HepG2 (cell line): Measurements from ENCODE around the gene SMIM21.

Experiments
- CHD4 ChIP-seq: fragments of 200-600 bp; sonication (generic); IDR thresholded peaks from 2 replicates; pipeline ENCODE4 v1.7.0; 2017; ENCODE audit warnings: mild to moderate bottlenecking, low read length, borderline replicate concordance
- CREB1 ChIP-seq, 2 experiments: fragments of 450-650 bp in 1 of 2; IDR thresholded peaks; 2 replicates each; pipeline ENCODE4 v1.6.1; 2016 to 2017; ENCODE audit warnings: control low read depth in 1 of 2, mild to moderate bottlenecking in 1 of 2, missing compliant biosample characterization in 1 of 2, missing genetic modification characterization in 1 of 2
- CTCF ChIP-seq: sonication (generic); formaldehyde crosslinking; IDR thresholded peaks from 2 replicates; pipeline ENCODE4 v1.5.0; 2020; ENCODE audit warnings: mild to moderate bottlenecking, missing genetic modification reagents, moderate library complexity
- ELF1 ChIP-seq: sonication (generic); formaldehyde crosslinking; IDR thresholded peaks from 2 replicates; pipeline ENCODE4 v1.4.0; 2020; ENCODE audit warnings: missing genetic modification reagents
- NCOA2 ChIP-seq: sonication (generic); formaldehyde crosslinking; IDR thresholded peaks from 2 replicates; pipeline ENCODE4 v1.8.0; 2022; ENCODE audit warnings: inconsistent platforms
- PHF21A ChIP-seq: sonication (generic); formaldehyde crosslinking; IDR thresholded peaks from 2 replicates; pipeline ENCODE4 v1.5.0; 2020; ENCODE audit warnings: mild to moderate bottlenecking, missing genetic modification reagents
- RFX5 ChIP-seq: IDR thresholded peaks from 2 replicates; pipeline ENCODE4 v1.6.1; 2011; ENCODE audit warnings: low read depth, low read length, improper control_type of control experiment
- TBX2 ChIP-seq: sonication (generic); formaldehyde crosslinking; IDR thresholded peaks from 2 replicates; pipeline ENCODE4 v1.5.0; 2020; ENCODE audit warnings: missing genetic modification reagents, mild to moderate bottlenecking, borderline replicate concordance
- ZC3H4 ChIP-seq: sonication (generic); formaldehyde crosslinking; IDR thresholded peaks from 2 replicates; pipeline ENCODE4 v1.4.0; 2020; ENCODE audit warnings: missing genetic modification reagents, borderline replicate concordance
- ZNF558 ChIP-seq: sonication (generic); formaldehyde crosslinking; IDR thresholded peaks from 2 replicates; pipeline ENCODE4 v1.9.0; 2022; ENCODE audit warnings: mild to moderate bottlenecking, missing genetic modification reagents, borderline replicate concordance
- ZNF629 ChIP-seq: sonication (generic); formaldehyde crosslinking; conservative IDR thresholded peaks from 2 replicates; pipeline ENCODE4 v1.5.0; 2020; ENCODE audit warnings: missing genetic modification reagents
- TF ChIP-seq, protein P1 (sequence below): sonication (generic); formaldehyde crosslinking; IDR thresholded peaks from 2 replicates; pipeline ENCODE4 v1.4.0; 2020; ENCODE audit warnings: missing genetic modification reagents

DNA sequence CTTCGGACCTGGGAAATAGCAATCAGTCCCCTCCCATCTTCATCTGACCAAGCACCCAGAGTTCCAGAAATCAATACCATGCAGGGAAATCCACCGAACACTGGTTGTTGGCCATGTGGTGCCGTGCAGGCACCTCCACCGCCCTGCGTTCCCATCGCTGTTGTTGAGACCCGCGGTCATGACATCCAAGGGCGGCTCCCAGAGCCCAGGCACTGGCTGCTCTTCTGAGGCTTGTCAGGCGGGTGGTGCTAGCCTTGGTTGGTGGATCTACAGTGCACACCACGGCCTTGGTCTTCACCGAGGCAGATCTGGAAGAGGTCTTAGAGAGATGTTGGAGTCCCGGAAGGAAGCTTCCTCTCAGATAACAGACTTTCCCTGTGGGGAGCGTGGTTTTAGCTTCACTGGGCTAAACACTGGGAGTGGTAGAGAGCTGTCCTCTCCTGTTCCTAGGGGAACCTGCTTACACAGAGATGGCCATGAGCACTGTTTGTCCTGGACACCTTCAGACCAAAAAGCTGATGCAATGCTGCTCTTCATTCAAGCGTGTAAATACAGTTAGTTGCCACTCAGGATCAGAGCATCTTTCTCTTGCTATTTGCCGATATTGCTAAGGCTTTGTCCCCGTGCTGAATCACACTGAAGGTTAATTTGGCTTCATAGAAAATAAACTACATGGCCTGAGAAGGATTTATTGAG is 58.3 kb downstream of the SMIM21 start:
- TF ChIP-seq ZNF558 (CRISPR knock-in tag) (no peak), ZC3H4 (CRISPR knock-in tag) (no peak), NCOA2 (CRISPR knock-in tag) (no peak), CTCF (CRISPR knock-in tag) (no peak), ZNF629 (CRISPR knock-in tag) (no peak), TBX2 (CRISPR knock-in tag) (no peak), CREB1 (IDR thresholded peaks at IDR 0.05) (no peak), CREB1 (CRISPR knock-in tag; IDR thresholded peaks at IDR 0.05) (no peak), ELF1 (CRISPR knock-in tag) (no peak), PHF21A (CRISPR knock-in tag) (no peak), RFX5 (no peak), CHD4 (no peak)
- TF ChIP-seq, protein P1, sequence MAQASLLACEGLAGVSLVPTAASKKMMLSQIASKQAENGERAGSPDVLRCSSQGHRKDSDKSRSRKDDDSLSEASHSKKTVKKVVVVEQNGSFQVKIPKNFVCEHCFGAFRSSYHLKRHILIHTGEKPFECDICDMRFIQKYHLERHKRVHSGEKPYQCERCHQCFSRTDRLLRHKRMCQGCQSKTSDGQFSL (CRISPR knock-in tag) = no peak
